GM12872 (cell line): Measurements from ENCODE around the gene ENDOV.

Source experiments
- CTCF ChIP-seq: IDR thresholded peaks from 3 replicates; pipeline ENCODE4 v1.5.1; 2011; ENCODE audit warnings: low read depth, mild to moderate bottlenecking, low read length, moderate library complexity; ENCODE audit not compliant: insufficient read depth

ENDOV gene

GRCh38 chr17:80464486-80464885, 49.5 kb downstream of the ENDOV start:
- no peak for TF ChIP-seq CTCF

GRCh38 chr17:80465327-80465974, 50.5 kb downstream of the ENDOV start:
- TF ChIP-seq CTCF = no peak

- no peak for TF ChIP-seq CTCF
Measured at GRCh38 chr17:80466188-80466705, 51.3 kb downstream of the ENDOV start.

GRCh38 chr17:80468242-80468641, 53.3 kb downstream of the ENDOV start:
- no peak for TF ChIP-seq CTCF

GRCh38 chr17:80468781-80469493, 54.0 kb downstream of the ENDOV start:
- no peak for TF ChIP-seq CTCF

GRCh38 chr17:80469667-80470066, 54.7 kb downstream of the ENDOV start:
- no peak for TF ChIP-seq CTCF

- TF ChIP-seq CTCF = no peak
Measured at GRCh38 chr17:80470603-80471002, 55.6 kb downstream of the ENDOV start.
